Inflammatory macrophage treated with lipopolysaccharide for 4 hours (primary cell): ENCODE results near the gene TDO2.
"Not testable (repeated sequence)": the region's sequence is repeated elsewhere in the genome, so short reads cannot be mapped to it uniquely, and the experiment has no call there.

Experiments used
- DNase-seq: peaks from one replicate; pipeline ENCODE4 v3.0.0-alpha.2; 2020

The TDO2 gene

DNA sequence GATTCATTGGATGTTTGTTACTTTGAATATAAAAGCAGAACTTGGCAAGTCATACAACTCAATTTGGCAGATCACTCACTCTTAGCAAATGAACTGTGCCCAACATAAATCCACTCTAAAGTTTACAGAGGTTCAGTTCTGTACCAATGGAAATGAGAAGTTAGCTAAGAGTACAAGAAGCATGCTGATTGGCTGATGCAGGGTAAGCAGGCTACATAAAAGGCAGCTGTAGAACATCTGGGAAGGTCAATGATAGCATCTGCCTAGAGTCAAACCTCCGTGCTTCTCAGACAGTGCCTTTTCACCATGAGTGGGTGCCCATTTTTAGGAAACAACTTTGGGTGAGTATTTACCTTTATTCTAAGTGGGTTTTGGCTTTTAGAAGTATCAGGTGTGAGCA is at the start of gene TDO2:
TDO2 (plus strand) TSS at position 244 of the 400 bp plus-strand sequence; CDS start at position 307, 63 bp downstream.
- DNase-seq = no peak

DNA sequence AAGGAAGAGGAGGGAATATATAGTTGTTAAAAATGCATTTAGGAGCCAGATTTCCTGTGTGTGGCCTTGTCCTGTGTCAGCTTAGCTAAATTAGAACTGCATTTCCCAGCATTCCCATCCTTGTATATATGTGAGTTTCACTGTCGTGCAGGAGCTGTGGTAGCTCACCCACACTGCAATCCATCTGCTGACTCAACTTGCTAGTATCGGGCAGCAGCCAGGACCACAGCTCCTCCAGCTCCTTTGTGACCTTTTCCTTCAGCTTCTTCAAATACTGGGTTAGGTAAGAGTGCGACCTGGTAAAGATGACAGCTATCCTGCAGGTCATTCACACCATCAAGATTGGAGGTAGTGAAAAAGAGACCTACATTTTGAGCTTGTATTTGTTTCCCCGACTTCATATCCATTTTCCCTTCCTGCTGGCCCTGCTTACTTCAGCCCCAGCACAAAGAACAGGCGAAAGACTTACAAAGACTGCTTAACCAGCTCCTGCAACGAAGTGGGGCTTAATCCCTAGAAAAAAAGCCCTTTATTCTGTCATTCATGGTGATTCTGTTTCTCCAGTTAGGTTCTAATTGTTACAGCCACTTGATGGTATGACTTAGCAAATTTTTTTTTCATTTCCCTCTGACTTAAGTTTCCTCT is 48.8 kb upstream of the TDO2 start:
- no peak for DNase-seq

DNA sequence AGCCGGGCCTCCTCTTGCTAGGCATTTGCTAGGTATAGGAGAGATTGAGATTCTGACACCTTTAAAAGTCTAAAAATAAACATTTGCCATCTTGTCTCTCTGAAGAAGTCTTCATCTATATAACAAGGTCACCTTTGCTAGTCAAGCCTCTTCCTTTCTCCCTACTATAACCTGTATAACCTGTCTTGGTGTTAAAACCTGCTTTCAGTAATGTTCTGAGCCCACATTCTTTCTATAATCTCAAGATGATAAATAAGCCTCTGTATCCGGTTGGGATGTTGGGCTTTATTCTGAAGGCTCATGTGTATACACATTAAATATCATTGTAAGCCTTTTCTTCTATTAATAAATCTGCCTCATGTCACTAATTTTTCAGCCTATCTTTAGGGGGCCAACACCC is 47.6 kb upstream of the TDO2 start:
- no peak for DNase-seq

DNA sequence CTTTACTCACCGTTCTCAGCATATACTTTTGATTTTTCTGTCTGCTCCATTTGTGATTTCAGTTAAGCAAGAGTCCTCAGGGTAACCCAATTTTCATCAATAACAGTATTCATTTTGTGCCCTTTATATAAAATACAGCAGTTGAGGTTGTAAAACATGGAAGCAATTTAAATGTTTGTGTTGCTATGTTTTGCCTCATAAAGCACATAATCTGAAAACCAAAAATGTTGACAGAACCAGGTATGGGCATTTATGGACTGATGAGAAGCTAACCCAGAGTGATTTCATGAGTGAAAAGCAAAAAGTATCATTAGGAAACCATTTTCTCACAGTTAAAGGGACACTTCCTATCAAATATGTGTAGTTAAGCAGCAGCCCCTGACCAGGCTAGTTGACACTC is 37.3 kb upstream of the TDO2 start, which contains the start of gene ASIC5:
ASIC5 (minus strand) TSS at position 101 of the 400 bp plus-strand sequence; CDS start at position 50, 51 bp downstream.
- DNase-seq = no peak

- no peak for DNase-seq
Observed at GRCh38 chr4:155875878-155876277, 27.6 kb upstream of the TDO2 start.

DNA sequence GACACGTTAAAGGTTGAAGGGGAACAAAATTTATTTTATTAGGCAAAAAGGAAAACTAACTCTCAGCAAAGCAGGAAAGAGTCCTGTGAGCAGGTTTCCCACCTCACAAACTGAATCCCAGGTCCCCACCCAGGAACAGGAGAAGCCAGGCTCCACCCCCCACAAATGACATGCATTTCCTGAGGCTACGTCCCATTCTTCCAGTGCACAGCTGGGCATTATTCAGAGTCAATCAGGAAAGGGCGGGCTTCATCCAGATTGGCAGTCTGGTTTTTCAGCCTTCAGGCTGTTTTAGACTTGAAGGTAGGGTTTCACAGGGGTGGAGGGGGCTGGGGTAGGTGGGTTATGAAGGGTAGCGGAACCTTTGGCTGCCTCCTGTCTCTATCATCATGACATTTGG is 25.5 kb upstream of the TDO2 start:
- no peak for DNase-seq

- no peak for DNase-seq
Observed at GRCh38 chr4:155878611-155879010, 24.9 kb upstream of the TDO2 start.

- DNase-seq = no peak
Observed at GRCh38 chr4:155879767-155880166, 23.7 kb upstream of the TDO2 start.

DNA sequence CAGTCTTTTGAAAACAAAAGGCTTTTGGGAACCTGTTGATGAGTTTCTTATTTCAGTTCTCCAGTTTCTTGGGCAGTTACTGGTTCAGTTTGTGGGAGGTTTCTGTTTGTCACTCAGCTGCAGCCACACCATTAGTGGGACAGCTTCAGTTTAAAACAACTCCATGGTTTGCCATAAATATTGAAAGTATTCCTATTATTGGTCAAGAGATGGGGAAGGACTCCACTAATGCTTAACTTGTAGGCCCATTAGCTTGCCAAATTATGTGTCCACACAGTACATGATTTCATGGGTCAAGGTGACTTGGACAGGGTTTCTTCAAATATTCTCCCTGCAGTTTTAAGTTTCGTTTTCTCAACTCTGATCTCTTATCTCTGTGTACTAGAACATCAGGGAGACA is 21.9 kb upstream of the TDO2 start:
- no peak for DNase-seq

DNA sequence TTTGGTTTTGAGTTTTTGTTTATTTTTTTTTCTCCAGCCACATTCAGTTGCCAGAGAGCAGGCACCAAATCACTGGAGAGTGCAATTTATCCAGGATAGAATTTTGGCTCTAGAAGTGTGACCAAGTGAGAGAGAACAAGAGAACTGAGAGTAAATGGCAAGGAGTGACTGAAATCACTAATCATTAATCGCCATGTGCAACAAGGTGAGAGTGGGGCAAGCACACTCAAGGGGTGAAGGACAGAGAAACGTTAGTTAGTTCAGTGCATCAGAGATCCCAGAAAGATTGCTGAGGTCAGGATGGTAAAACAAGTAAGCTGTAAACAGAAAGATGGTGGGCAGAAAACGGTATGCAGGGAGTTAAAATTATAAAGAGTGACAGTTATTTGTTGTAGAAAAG is 19.6 kb upstream of the TDO2 start:
- no peak for DNase-seq

DNA sequence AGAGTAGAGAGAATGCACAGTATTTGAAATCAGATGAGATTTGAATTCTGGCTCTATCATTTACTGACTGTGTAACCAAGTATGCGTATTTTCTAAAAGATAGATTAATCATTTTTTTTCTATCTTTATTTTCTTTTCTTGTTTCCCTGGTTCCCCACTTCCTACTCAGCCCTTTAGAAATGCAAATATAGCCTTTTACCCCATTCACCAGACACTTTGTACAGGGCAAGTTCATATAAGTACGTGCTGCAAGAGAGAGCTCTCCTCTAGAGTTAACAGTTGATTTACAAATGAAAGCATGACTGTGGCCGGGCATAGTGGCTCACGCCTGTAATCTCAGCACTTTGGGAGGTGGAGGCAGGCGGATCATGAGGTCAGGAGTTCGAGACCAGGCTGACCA is 17.8 kb upstream of the TDO2 start:
- no peak for DNase-seq

DNA sequence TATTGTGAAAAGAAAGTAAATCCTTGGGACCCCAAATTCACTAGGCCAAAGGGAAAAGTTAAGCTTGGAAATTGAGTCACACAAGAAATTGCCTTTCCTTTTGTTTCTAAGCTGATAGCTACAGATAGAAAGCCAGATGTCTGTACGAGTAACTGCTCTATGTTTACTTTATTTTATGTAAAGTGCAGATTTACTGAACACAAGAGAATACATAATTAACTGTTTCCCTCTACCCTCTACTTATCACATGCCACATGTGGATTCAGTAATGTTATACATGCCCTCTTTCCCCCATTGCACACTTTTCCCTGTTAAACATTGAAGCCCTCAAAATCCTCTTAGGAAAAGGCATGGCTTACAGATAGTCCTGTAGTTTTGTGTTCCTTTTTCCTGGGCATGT is 16.5 kb upstream of the TDO2 start:
- no peak for DNase-seq

- DNase-seq = no peak
Observed at GRCh38 chr4:155887847-155888570, 15.5 kb upstream of the TDO2 start.

DNA sequence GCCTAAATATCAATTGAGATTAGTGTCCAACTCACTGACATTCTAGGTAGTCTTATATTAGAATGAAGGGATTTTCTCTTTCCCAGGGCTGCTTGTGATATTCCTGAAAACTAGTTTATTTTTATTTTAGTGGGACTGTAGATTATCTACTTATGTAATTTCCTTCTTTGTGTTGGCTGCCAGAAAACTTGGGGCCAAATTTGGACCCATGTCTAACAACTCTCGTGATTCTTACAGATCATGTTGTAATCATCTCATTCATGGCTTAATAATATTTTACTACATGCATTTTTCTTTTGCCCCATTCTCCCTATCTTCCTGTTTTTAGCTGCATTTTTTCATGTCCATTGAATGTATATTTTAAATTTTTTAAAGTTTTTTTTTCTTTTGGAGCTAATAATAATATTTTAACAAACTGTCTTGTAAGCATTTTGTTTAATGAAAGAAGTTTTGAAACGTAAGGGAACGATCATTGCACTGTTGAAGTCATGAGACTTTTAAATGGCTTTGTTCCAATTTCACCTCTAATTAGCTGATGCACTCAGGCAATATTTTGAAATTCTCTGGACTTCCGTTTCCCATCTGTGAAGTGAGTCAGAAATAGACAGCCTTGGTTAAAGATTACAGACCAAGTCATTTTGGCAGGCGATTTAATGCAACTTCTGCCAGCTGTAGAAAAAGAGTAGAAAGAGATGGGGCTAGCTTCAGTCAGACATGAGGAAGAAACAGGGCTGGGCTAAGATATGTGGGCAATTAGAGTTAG is 14.3 kb upstream of the TDO2 start:
- peak; percentile 54 for DNase-seq

DNA sequence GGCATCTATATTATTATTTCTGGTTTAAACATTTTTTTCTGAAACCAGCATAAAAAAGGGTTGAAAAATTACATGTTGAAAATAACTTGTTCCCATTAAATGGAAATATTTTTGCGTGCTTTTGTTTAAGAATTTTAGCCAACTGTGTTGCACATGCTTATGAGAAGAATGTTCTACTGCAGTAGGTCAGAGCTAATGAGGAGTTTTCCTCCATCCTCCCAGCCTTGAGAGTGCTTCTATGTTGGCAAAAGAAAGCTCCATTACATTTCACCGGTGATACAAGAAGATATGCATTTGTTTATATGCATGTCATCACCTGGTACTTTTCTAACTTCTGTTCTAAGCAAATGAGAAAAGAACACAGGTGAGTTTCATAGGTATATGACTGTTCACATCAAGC is 13.6 kb upstream of the TDO2 start:
- DNase-seq = no peak

- DNase-seq = no peak
Observed at GRCh38 chr4:155891058-155891457, 12.4 kb upstream of the TDO2 start.

DNA sequence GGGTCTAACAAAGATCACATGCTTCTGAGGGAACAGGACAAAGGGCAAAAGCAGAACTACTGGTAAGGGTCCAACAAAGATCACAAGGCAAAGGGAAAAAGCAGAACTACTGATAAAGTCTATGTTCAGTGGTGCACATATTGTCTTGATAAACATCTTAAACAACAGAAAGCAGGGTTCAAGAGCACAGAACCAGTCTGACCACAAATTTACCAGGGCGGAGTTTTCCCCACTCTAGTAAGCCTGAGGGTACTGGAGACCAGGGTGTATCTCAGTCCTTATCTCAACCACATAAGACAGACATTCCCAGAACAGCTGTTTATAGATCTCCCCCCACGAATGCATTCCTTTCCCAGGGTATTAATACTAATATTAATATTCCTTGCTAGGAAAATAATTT is 5.1 kb upstream of the TDO2 start:
- DNase-seq = not testable (repeated sequence)

DNA sequence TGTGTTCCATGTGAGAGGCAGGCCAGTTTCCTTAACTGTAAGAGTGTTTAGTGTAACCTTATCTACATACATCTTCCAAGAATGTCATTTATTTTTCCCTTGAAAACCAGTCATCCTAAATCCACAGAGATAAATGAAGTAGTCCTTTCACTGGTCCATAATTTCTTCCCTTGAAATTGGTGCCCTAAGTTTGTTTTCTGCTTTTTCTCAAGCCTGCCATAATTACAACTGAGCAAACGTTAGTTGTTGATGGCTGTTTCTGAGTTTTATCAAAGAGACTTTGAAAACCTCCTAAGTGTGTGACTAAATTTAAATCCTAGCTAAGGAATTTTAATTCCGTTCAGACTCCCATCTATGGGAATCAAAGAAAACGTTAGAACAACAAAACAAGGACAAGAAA is 3.6 kb upstream of the TDO2 start:
- DNase-seq = no peak

DNA sequence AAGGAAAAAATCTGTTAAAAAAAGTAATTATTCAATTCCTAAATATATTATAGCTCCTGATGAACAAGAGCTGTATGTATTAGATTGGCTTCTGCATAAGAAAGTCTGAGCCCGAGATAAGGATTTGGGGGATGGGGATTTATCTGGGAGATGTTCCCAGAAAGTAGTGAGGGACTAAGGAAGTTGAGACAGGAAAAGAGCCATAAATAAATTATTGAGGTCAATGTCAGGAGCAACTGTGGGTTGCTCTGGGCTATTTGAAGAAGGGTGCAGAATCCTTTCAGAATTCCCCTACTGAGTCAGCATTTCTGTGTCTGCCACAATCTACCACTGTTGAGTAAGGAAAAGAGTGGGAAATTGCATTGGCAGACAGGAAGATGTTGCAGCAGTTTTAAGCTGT is 3.1 kb upstream of the TDO2 start:
- DNase-seq = no peak

DNA sequence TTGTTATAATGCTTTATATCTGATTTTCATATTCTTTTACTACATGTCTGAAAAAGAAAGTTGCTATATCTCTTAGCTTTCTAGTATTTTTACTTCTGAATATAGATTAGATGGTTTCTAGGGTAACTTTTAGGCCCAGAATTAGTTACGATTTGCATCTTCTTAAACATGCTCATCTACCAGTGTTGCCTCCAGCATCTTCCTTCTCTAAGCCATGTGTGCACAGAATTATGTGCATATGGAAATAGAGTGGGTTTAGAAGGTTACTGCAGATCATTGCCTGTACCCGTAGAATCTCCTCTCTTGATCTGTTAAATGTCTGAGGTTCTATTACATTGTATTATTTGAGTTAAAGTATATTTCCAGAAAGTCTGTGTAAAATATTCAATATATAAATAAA is 2.5 kb upstream of the TDO2 start:
- no peak for DNase-seq

DNA sequence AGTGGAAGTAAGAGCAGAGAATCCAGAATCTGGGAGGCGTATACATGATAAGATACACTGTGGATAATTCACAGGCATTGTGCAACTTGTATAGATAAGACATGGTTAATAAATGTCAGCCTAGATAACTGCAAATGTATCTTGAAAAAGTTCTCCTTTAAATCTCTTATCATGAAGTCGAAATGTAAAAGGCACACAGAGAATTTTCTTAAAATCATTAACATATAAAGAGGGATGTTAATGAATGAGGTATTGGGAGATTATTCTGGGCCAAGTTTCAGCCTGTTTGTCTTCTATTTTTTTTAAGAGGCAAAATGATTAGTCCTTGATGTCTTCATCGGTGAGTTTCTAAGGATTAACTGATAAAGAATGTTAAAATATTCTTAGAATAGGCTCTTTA is 835 bp downstream of the TDO2 start:
- no peak for DNase-seq

GRCh38 chr4:155906554-155907247 is 3.2 kb downstream of the TDO2 start:
- DNase-seq = no peak

DNA sequence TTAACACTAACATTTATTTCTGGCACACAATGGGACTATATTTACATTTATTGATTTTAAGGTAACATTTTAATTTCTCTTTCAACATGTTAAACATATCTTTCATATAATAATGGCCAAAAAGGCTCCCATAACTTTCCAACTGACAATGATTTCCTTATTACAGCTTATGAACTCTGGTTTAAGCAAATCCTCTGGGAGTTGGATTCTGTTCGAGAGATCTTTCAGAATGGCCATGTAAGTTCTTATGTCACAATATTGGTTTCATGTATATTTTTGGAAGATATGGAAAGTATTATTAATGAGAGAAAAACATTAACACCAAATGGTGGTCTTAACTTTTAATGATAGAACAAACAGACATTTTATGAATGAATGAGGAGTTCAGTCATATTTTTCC is 4.1 kb downstream of the TDO2 start:
- no peak for DNase-seq
